Neural progenitor cell (in vitro differentiated cells): ENCODE results near the gene BCAT1. TPM values are rescaled to one million over a fixed set of nuclear protein-coding genes. Genes with fewer than 3 reads are reported as not detected.

ENCODE experiments used
- DNase-seq: peaks from one replicate; pipeline ENCODE4 v3.0.0-alpha.2; 2016; ENCODE audit warnings: low spot score
- H2AFZ ChIP-seq: fragments of 200-600 bp; sonication (generic); replicated peaks from 2 replicates; pipeline ENCODE4 v1.6.1; 2016; ENCODE audit warnings: antibody characterized with exemption
- H3F3A ChIP-seq: fragments of 200-600 bp; sonication (generic); 2 replicates; pipeline ENCODE4 v1.6.1; 2016; ENCODE audit warnings: antibody characterized with exemption, low read depth
- H3K27ac ChIP-seq: fragments of 200-600 bp; sonication (generic); 2 replicates; pipeline ENCODE4 v1.5.1; 2016; ENCODE audit warnings: mild to moderate bottlenecking
- H3K27me3 ChIP-seq: fragments of 200-600 bp; sonication (generic); 2 replicates; pipeline ENCODE4 v1.6.1; 2016; ENCODE audit warnings: mild to moderate bottlenecking, moderate library complexity
- H3K36me3 ChIP-seq: fragments of 200-600 bp; sonication (generic); 2 replicates; pipeline ENCODE4 v1.5.1; 2016
- H3K4me1 ChIP-seq: fragments of 200-600 bp; sonication (generic); 2 replicates; pipeline ENCODE4 v1.6.1; 2016; ENCODE audit warnings: mixed run types
- H3K4me2 ChIP-seq: fragments of 200-600 bp; sonication (generic); 2 replicates; pipeline ENCODE4 v1.6.1; 2016
- H3K4me3 ChIP-seq: fragments of 200-600 bp; sonication (generic); 2 replicates; pipeline ENCODE4 v1.5.1; 2016
- H3K79me2 ChIP-seq: fragments of 200-600 bp; sonication (generic); 2 replicates; pipeline ENCODE4 v1.6.1; 2016; ENCODE audit warnings: low read depth
- H3K9ac ChIP-seq: fragments of 200-600 bp; sonication (generic); 2 replicates; pipeline ENCODE4 v1.6.1; 2016
- H3K9me3 ChIP-seq: fragments of 200-600 bp; sonication (generic); 2 replicates; pipeline ENCODE4 v1.5.1; 2016; ENCODE audit warnings: low read depth
- H4K20me1 ChIP-seq: fragments of 200-600 bp; sonication (generic); 2 replicates; pipeline ENCODE4 v1.6.1; 2016; ENCODE audit warnings: low read depth
- H3K27ac Mint-ChIP-seq: 3 replicates; pipeline ENCODE4 v1.8.0; 2021; ENCODE audit warnings: mixed read lengths
- H3K27me3 Mint-ChIP-seq: 2 replicates; pipeline ENCODE4 v1.8.0; 2022; ENCODE audit warnings: low read depth, mild to moderate bottlenecking, inconsistent platforms, moderate library complexity, mixed read lengths; ENCODE audit not compliant: insufficient read depth
- H3K36me3 Mint-ChIP-seq: 3 replicates; pipeline ENCODE4 v1.8.0; 2021; ENCODE audit warnings: mixed read lengths
- H3K4me1 Mint-ChIP-seq: 3 replicates; pipeline ENCODE4 v1.8.0; 2021; ENCODE audit warnings: mixed read lengths
- H3K4me3 Mint-ChIP-seq: 3 replicates; pipeline ENCODE4 v1.8.0; 2021; ENCODE audit warnings: mild to moderate bottlenecking, moderate library complexity, mixed read lengths
- H3K9me3 Mint-ChIP-seq: 3 replicates; pipeline ENCODE4 v1.8.0; 2020; ENCODE audit warnings: mixed read lengths
- EZH2 ChIP-seq: fragments of 200-600 bp; sonication (generic); IDR thresholded peaks from 2 replicates; pipeline ENCODE4 v1.6.1; 2017; ENCODE audit warnings: antibody characterized with exemption, mild to moderate bottlenecking, moderate library complexity
- EZH2phosphoT487 ChIP-seq: fragments of 200-600 bp; sonication (generic); IDR thresholded peaks from 2 replicates; pipeline ENCODE4 v1.6.1; 2017; ENCODE audit warnings: antibody characterized with exemption
- total RNA-seq: library from RNA; depleted of rRNA; stranded (reverse); fragments of >200 nt; gene quantifications from 2 replicates; pipeline ENCODE4 v1.2.3, GENCODE V29; 2015; ENCODE audit warnings: low replicate concordance
- TF ChIP-seq, protein P1 (sequence below): fragments of 200-600 bp; sonication (generic); IDR thresholded peaks from 2 replicates; pipeline ENCODE4 v1.5.1; 2017; ENCODE audit warnings: antibody characterized with exemption, mild to moderate bottlenecking

Gene BCAT1
- total RNA-seq, 1 donor from 2014 or later = 287 TPM

DNA sequence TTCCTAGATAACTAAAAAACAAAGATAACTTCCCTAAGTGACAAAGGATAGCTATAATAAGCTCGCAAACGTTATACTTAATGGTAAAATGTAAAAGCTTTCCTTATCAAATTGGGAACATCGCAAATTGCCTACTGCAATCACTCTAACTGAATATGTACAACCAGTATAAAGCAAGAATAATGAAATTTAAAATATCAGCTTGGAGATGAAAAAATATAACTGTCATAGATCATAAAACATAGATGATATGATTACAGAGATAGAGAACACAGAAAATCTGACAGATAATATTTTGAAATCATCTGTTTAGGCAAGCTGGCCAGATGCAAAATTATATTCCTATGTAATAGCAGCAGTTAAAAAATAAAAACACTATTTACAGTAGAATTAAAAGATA lies 64.0 kb downstream of the BCAT1 start:
- no peak for DNase-seq
- Mint-ChIP-seq H3K4me1 (peaks cover under 1% of the 10 kb centered on the region), H3K27ac (no peak overlapping the region), H3K36me3 (peaks cover 21% of the 10 kb centered on the region), H3K27me3 (peaks cover 3% of the 10 kb centered on the region), H3K9me3 (no peaks in the 10 kb centered on the region), H3K4me3 (no peak overlapping the region)
- H3F3A ChIP-seq = no peaks in the 10 kb centered on the region
- H3K36me3 ChIP-seq = no peaks in the 10 kb centered on the region
- H3K79me2 ChIP-seq = peaks cover 44% of the 10 kb centered on the region
- TF ChIP-seq EZH2phosphoT487 = no peak
- TF ChIP-seq, protein P1, sequence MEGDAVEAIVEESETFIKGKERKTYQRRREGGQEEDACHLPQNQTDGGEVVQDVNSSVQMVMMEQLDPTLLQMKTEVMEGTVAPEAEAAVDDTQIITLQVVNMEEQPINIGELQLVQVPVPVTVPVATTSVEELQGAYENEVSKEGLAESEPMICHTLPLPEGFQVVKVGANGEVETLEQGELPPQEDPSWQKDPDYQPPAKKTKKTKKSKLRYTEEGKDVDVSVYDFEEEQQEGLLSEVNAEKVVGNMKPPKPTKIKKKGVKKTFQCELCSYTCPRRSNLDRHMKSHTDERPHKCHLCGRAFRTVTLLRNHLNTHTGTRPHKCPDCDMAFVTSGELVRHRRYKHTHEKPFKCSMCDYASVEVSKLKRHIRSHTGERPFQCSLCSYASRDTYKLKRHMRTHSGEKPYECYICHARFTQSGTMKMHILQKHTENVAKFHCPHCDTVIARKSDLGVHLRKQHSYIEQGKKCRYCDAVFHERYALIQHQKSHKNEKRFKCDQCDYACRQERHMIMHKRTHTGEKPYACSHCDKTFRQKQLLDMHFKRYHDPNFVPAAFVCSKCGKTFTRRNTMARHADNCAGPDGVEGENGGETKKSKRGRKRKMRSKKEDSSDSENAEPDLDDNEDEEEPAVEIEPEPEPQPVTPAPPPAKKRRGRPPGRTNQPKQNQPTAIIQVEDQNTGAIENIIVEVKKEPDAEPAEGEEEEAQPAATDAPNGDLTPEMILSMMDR = no peak
- no peak for TF ChIP-seq EZH2
- H3K4me3 ChIP-seq = no peak overlapping the region
- no peak overlapping the region for H3K4me2 ChIP-seq
- no peak overlapping the region for H2AFZ ChIP-seq
- H3K9me3 ChIP-seq = no peaks in the 10 kb centered on the region
- H4K20me1 ChIP-seq = peaks cover 11% of the 10 kb centered on the region
- H3K27ac ChIP-seq = no peak overlapping the region
- H3K9ac ChIP-seq = no peak overlapping the region
- no peaks in the 10 kb centered on the region for H3K4me1 ChIP-seq
- H3K27me3 ChIP-seq = no peaks in the 10 kb centered on the region

DNA sequence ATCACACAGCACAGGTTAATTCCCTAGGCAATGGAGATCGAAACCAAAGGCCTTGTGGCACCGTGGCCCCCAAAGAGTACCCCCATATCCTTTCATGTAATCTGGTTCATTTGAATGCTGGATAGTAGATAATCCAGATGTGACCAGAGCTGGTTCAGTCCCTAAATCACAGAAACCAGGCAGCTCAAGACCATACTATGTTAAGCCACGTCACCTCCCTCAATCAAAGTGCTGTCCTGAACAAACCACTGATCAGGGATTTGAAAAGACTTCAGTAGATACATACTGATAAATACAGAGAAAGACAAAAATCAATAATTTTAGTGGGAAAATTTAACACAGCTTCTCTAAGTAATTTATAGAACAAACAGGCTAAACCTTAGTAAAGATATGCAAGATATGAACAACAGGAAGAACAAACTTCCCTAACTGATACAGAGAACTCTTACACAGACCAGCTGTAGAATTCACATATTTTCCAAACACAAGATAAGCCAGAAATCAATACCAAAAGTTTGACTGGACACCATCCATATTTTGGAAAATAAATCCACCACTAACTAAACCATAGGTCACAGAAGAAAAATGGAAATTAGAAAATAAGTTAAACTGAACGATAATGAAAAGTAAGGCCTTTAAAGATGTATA lies 67.1 kb downstream of the BCAT1 start:
- Mint-ChIP-seq H3K27ac (no peak overlapping the region), H3K36me3 (peaks cover 40% of the 10 kb centered on the region)

DNA sequence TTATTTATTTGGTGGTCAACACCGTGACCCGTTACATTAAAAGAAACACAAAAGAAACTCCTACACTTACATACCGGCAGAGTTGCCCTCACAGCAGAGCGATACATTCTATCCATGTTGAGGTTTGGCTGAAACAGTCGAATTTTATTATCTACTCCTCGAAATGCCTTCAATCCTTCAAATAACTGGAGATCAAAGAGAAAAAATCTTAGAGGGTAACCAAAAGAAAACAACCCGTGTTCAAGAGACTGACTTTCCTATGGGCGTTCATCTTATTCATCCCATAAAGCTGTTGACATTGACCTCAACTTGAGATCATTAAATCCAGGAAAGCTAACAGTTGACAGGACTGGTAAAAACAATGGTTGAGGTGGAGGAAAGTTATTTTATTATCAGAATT lies 67.7 kb downstream of the BCAT1 start:
- Histone ChIP-seq H3K4me1 (no peaks in the 10 kb centered on the region), H3F3A (no peaks in the 10 kb centered on the region), H3K27me3 (no peaks in the 10 kb centered on the region), H2AFZ (no peak overlapping the region), H3K4me3 (no peak overlapping the region), H3K9me3 (no peaks in the 10 kb centered on the region), H3K9ac (no peak overlapping the region), H3K79me2 (peaks cover 38% of the 10 kb centered on the region), H4K20me1 (no peaks in the 10 kb centered on the region), H3K27ac (no peak overlapping the region), H3K36me3 (peaks cover 21% of the 10 kb centered on the region), H3K4me2 (no peak overlapping the region)
- Mint-ChIP-seq H3K4me1 (peaks cover 4% of the 10 kb centered on the region), H3K27ac (no peak overlapping the region), H3K27me3 (peaks cover 3% of the 10 kb centered on the region), H3K36me3 (peaks cover 40% of the 10 kb centered on the region), H3K9me3 (no peaks in the 10 kb centered on the region), H3K4me3 (no peak overlapping the region)
- TF ChIP-seq EZH2 (no peak), EZH2phosphoT487 (no peak)
- TF ChIP-seq, protein P1 = no peak
- DNase-seq = no peak

More for the DNA sequence above, 67.1 kb downstream of the BCAT1 start:
- Histone ChIP-seq H3F3A (no peaks in the 10 kb centered on the region), H3K9me3 (no peaks in the 10 kb centered on the region), H3K4me3 (no peak overlapping the region), H3K9ac (no peak overlapping the region), H3K79me2 (peaks cover 33% of the 10 kb centered on the region), H3K27ac (no peak overlapping the region), H3K4me2 (no peak overlapping the region), H3K36me3 (peaks cover 16% of the 10 kb centered on the region), H3K4me1 (no peaks in the 10 kb centered on the region), H4K20me1 (no peaks in the 10 kb centered on the region), H2AFZ (no peak overlapping the region), H3K27me3 (no peaks in the 10 kb centered on the region)
- no peak for DNase-seq
- H3K4me3 Mint-ChIP-seq = no peak overlapping the region
- TF ChIP-seq EZH2 (no peak), EZH2phosphoT487 (no peak)
- TF ChIP-seq, protein P1 = no peak
- peaks cover 3% of the 10 kb centered on the region for H3K27me3 Mint-ChIP-seq
- H3K4me1 Mint-ChIP-seq = peaks cover 4% of the 10 kb centered on the region
- H3K9me3 Mint-ChIP-seq = no peaks in the 10 kb centered on the region
